ENCODE data around the gene SPSB1. TPM values are rescaled to one million over a fixed set of nuclear protein-coding genes. Genes with fewer than 3 reads are reported as not detected.
"Not testable (repeated sequence)": the region's sequence is repeated elsewhere in the genome, so short reads cannot be mapped to it uniquely, and the experiment has no call there.

Gene SPSB1
- total RNA-seq, 4 donors from 2014 or later = 28.3 to 49.2 (median 42.1) TPM

DNA sequence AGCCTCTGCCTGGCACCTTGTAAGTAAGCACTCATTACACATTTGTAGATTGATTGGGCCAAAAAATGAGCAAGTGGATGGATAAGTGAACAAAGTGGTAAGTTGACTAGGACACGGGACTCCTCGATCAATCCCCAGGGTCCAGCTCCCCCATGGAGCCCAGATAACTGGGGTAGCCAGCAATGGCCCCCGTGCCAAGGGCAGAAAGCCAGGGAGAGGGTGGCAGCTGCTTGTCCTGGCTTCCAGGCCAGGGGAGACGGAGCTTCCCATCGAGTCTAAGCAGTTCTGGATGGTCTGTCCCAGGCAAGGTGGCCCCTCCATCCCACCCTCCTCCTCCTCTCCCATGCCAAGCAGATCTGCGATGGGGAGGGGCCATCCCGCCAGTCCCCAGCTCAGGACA is 91.4 kb downstream of the SPSB1 start:
- Histone ChIP-seq H3K36me3 (no peaks in the 10 kb centered on the region), H3K9me3 (no peaks in the 10 kb centered on the region), H3K27me3 (no peaks in the 10 kb centered on the region), H3K4me1 (peaks cover 32% of the 10 kb centered on the region), H3K4me3 (no peak overlapping the region), H3K27ac (no peak overlapping the region)
- WGBS = 84% methylated on average over 5 of the region's 7 CpGs
- DNase-seq (ENCODE audit: low spot score in 2 of 2) = no peak
- TF ChIP-seq POLR2AphosphoS5 (IDR thresholded peaks at IDR 0.05) = no peak
- no peak for TF ChIP-seq POLR2A (IDR thresholded peaks at IDR 0.05)
- TF ChIP-seq EP300 (IDR thresholded peaks at IDR 0.05) = no peak

DNA sequence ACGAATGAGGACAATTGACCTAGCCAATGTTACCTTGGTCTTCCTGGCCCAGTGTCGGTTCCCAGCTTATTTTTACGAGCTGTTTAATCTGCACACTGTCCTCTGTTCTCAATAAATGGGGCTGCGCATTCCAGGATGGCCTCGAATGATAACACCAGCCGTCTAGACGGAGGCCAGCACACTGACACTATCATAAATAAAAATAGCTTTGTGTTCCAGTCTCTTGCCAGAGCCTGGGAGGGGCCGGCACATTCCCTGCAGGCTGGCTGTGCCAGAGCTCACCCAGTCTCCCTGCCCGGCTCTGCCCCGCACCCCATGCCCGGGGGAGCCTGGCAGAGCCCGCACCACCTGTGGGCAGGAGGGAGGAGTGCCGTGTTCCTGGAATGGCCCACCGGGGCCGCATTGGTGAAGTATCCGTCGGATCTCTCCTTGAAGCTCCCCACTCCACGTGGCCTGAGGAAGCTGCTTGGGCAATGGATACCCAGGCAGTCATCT is 92.1 kb downstream of the SPSB1 start:
- no peak for DNase-seq (ENCODE audit: low spot score in 2 of 2)
- Histone ChIP-seq H3K36me3 (no peaks in the 10 kb centered on the region), H3K27me3 (no peaks in the 10 kb centered on the region), H3K4me3 (no peak overlapping the region), H3K4me1 (peaks cover 32% of the 10 kb centered on the region), H3K27ac (peak overlapping the region; percentile 13), H3K9me3 (no peaks in the 10 kb centered on the region)
- TF ChIP-seq POLR2AphosphoS5 (IDR thresholded peaks at IDR 0.05) (peak in 1 of 3 donors; percentile 8), POLR2A (IDR thresholded peaks at IDR 0.05) (no peak), EP300 (IDR thresholded peaks at IDR 0.05) (no peak)
- TF ChIP-seq, protein P1, sequence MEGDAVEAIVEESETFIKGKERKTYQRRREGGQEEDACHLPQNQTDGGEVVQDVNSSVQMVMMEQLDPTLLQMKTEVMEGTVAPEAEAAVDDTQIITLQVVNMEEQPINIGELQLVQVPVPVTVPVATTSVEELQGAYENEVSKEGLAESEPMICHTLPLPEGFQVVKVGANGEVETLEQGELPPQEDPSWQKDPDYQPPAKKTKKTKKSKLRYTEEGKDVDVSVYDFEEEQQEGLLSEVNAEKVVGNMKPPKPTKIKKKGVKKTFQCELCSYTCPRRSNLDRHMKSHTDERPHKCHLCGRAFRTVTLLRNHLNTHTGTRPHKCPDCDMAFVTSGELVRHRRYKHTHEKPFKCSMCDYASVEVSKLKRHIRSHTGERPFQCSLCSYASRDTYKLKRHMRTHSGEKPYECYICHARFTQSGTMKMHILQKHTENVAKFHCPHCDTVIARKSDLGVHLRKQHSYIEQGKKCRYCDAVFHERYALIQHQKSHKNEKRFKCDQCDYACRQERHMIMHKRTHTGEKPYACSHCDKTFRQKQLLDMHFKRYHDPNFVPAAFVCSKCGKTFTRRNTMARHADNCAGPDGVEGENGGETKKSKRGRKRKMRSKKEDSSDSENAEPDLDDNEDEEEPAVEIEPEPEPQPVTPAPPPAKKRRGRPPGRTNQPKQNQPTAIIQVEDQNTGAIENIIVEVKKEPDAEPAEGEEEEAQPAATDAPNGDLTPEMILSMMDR (IDR thresholded peaks at IDR 0.05) = no peak
- WGBS = 37% methylated on average over 14 of the region's 18 CpGs

DNA sequence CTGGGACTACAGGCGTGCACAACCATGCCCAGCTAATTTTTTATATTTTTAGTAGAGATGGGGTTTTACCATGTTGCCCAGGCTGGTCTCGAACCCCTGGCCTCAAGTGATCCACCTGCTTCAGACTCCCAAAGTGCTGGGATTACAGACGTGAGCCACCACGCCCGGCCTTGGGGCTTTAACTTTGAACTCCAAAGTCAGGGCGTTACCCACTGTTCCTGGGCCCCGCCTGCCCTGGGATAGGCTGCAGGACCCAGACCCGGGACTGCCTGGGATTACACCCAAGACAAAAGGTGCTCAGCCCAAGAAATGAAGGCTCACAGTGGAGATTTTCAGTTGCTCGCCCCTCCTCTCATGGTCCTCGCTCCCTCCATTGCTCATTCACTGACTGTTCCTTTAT is 92.7 kb downstream of the SPSB1 start:
- 81% methylated on average over 9 of the region's 10 CpGs for WGBS
- DNase-seq (ENCODE audit: low spot score in 2 of 2); H3K27ac ChIP-seq: not testable (repeated sequence)

DNA sequence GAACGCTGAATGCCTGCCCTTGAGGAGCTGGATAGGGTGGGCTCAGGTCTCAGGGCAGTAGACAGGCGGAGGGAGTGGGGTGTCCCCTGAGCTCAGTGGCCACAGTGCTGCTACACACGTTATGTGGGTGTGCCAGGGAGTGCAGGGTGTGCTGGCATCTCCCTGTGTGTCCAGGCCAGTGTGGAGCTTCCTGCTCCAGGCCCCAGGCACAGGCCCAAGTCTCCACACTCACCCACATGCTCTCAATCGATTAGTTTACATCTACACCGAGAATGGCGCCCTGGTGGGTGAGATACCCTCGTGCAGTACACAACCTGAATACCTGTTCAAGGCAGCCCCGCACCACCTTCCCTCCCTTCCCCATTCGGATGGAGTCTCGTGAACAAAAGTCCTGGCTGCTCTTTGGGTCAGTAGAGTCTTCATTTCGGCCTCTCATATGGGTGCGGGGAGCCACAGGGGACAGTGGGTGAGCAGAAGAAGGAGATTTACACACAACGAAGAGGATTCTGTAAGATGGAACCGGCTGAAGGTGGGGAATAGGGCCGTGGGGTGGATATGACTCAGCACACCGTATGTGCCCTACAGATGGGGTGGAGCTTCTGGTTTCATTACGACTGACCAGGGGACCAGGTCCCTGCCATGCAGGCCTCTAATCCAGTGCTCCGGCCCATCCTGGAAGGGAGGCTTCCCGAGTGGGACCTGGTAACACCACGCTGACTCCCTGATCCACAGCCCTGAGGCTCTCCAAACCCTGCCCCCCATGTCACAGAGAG is 93.3 kb downstream of the SPSB1 start:
- Histone ChIP-seq H3K4me1 (peaks cover 32% of the 10 kb centered on the region), H3K9me3 (no peaks in the 10 kb centered on the region), H3K36me3 (no peaks in the 10 kb centered on the region), H3K27me3 (no peaks in the 10 kb centered on the region), H3K27ac (no peak overlapping the region), H3K4me3 (no peak overlapping the region)
- WGBS = 78% methylated on average over 20 of the region's 20 CpGs
- no peak for DNase-seq (ENCODE audit: low spot score in 2 of 2)
- no peak for TF ChIP-seq POLR2A (IDR thresholded peaks at IDR 0.05)
- TF ChIP-seq, protein P1 (IDR thresholded peaks at IDR 0.05) = no peak
- no peak for TF ChIP-seq EP300 (IDR thresholded peaks at IDR 0.05)
- no peak for TF ChIP-seq POLR2AphosphoS5 (IDR thresholded peaks at IDR 0.05)

More for the DNA sequence above, 92.7 kb downstream of the SPSB1 start:
- not testable (repeated sequence) for H3K27me3 ChIP-seq, H3K4me3 ChIP-seq, H3K36me3 ChIP-seq, H3K9me3 ChIP-seq
- H3K4me1 ChIP-seq = peaks cover 32% of the 10 kb centered on the region

DNA sequence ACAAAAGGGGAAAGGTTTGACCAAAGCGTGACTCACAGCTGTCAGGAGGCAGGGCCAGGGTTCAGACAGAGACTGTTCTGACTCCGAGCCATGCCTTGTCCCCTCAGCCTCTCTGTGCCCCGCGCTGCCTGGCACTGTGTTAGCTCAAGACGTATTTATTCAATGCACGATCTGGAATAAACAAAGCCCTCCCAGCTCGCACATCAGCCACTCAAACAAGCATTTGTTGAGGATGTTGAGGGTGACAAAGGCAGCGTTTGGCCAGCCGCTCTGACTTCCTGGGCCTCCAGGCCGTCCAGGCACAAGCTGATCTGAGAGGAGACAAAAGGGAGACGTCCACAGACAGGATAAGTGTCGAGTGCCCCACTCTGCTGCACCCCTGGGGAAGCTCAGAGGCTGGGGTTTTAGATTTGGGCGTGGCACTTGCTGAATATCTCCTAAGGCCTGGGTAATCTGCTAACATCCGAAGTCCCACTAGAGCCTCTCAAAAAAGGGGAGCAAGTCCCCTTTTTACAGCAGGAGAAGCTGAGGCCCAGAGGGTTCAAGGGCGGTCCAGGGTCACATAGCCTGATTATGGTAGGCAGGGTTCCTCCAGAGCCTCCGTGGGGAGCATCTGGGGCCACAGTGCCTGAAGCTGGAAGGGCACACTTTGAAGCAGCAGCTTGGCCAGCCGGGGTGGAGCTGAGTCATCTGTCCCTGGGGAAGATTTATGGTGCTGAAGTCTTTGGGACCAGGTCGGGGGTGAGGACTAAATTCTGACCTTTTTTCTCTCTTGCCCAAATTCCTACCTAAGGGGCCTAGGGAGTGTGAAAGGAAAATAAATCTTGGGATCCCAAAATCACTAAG is 95.9 kb downstream of the SPSB1 start:
- 62% methylated on average over 18 of the region's 18 CpGs for WGBS
- no peaks in the 10 kb centered on the region for H3K9me3 ChIP-seq
- TF ChIP-seq, protein P1 (IDR thresholded peaks at IDR 0.05) = no peak
- no peak overlapping the region for H3K27ac ChIP-seq
- no peak overlapping the region for H3K4me3 ChIP-seq
- no peaks in the 10 kb centered on the region for H3K36me3 ChIP-seq
- no peaks in the 10 kb centered on the region for H3K27me3 ChIP-seq
- no peak for DNase-seq (ENCODE audit: low spot score in 2 of 2)
- H3K4me1 ChIP-seq = peaks cover 29% of the 10 kb centered on the region

DNA sequence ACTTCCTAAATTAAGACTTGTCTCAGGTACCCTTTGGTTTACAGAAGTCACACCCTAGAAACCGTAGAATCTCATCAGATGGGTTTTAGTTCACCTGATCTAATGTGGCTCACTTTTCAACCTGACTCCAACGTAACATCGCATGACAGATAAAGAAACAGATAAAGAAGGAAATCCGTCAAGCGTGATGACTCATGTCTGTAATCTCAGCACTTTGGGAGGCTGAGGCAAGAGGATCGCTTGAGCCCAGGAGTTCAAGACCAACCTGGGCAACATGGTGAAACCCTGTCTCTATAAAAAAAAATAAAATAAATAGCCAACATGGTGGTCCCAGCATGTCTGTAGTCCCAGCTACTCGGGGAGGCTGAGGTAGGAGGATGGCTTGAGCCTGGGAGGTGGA is 97.3 kb downstream of the SPSB1 start:
- peaks cover 17% of the 10 kb centered on the region for H3K4me1 ChIP-seq
- no peak for DNase-seq (ENCODE audit: low spot score in 2 of 2)
- no peaks in the 10 kb centered on the region for H3K36me3 ChIP-seq
- H3K27me3 ChIP-seq = no peaks in the 10 kb centered on the region
- no peak overlapping the region for H3K4me3 ChIP-seq
- TF ChIP-seq EP300 (IDR thresholded peaks at IDR 0.05) = no peak
- TF ChIP-seq, protein P1 (IDR thresholded peaks at IDR 0.05) = no peak
- no peak for TF ChIP-seq POLR2A (IDR thresholded peaks at IDR 0.05)
- TF ChIP-seq POLR2AphosphoS5 (IDR thresholded peaks at IDR 0.05) = no peak
- WGBS = 67% methylated on average over 7 of the region's 7 CpGs
- no peaks in the 10 kb centered on the region for H3K9me3 ChIP-seq
- H3K27ac ChIP-seq = no peak overlapping the region
